HG03460 (cell line): Measurements from ENCODE around the gene ST7.
A peak's percentile ranks its signal among the peaks of the same experiment; 100 is the strongest.
"Not testable (repeated sequence)": the region's sequence is repeated elsewhere in the genome, so short reads cannot be mapped to it uniquely, and the experiment has no call there.

Experiments
- ATAC-seq: cut with Tn5 transposase; IDR thresholded peaks from one replicate; pipeline ENCODE4 v1.9.1; 2021; ENCODE audit not compliant: unreplicated experiment

Gene ST7

GRCh38 chr7:117211614-117212013 is 258.3 kb downstream of the ST7 start:
- no peak for ATAC-seq

GRCh38 chr7:117212969-117213877 is 259.9 kb downstream of the ST7 start:
- ATAC-seq: peak; percentile 72

GRCh38 chr7:117216010-117216409 is 262.7 kb downstream of the ST7 start:
- no peak for ATAC-seq

GRCh38 chr7:117216436-117217069 is 263.3 kb downstream of the ST7 start:
- ATAC-seq: no peak

GRCh38 chr7:117217106-117218035 is 264.1 kb downstream of the ST7 start:
- ATAC-seq: no peak

- ATAC-seq: no peak
Observed at GRCh38 chr7:117218700-117219099, 265.4 kb downstream of the ST7 start.

GRCh38 chr7:117219485-117219884 is 266.2 kb downstream of the ST7 start:
- no peak for ATAC-seq

- ATAC-seq: no peak
Observed at GRCh38 chr7:117220836-117221235, 267.5 kb downstream of the ST7 start.

GRCh38 chr7:117225536-117225935 is 272.2 kb downstream of the ST7 start:
- ATAC-seq: no peak

- no peak for ATAC-seq
Observed at GRCh38 chr7:117227091-117227490, 273.8 kb downstream of the ST7 start.

- ATAC-seq: no peak
Observed at GRCh38 chr7:117229350-117229749, 276.0 kb downstream of the ST7 start.

GRCh38 chr7:117230276-117231046 is 277.2 kb downstream of the ST7 start:
- ATAC-seq: peak; percentile 77

- ATAC-seq: no peak
Observed at GRCh38 chr7:117231047-117231359, 277.7 kb downstream of the ST7 start.

- ATAC-seq: no peak
Observed at GRCh38 chr7:117237646-117238045, 284.3 kb downstream of the ST7 start.

GRCh38 chr7:117238472-117238871 is 285.2 kb downstream of the ST7 start:
- no peak for ATAC-seq

- ATAC-seq: no peak
Observed at GRCh38 chr7:117238937-117239336, 285.6 kb downstream of the ST7 start.

- ATAC-seq: no peak
Observed at GRCh38 chr7:117241088-117241487, 287.8 kb downstream of the ST7 start.

GRCh38 chr7:117243390-117243789 is 290.1 kb downstream of the ST7 start:
- ATAC-seq: no peak

GRCh38 chr7:117245703-117246102 is 292.4 kb downstream of the ST7 start:
- ATAC-seq: not testable (repeated sequence)

- ATAC-seq: no peak
Observed at GRCh38 chr7:117247809-117248208, 294.5 kb downstream of the ST7 start.

GRCh38 chr7:117248829-117249228 is 295.5 kb downstream of the ST7 start:
- no peak for ATAC-seq
